SW 1271 (cell line): ENCODE measurements around the gene TUBB2B.
"Not testable (repeated sequence)": the region's sequence is repeated elsewhere in the genome, so short reads cannot be mapped to it uniquely, and the experiment has no call there.

Source experiments
- DNase-seq, 2 experiments: peaks; one replicate each; lab custom pipeline; 2025; lab: John Stamatoyannopoulos, UW

TUBB2B gene

DNA sequence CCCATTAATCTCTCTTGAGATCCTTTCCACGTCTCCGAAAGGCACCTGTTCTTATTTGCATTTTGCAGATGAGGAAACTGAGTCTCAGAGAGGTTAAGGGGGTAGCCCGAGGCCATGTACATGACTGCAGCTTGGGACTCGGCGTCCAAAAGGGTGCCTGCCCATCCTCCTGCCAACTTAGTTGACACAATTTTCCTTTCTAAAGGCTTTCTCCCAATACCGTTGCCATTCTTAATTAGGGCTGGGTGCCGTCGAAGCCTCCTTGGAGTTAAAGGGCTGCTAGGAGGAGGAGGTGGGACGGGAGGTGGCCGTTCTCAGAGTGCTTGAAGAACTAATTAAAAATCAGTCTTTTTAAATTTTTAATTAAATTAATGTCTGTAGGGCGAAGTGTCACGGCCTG is 30.7 kb upstream of the TUBB2B start:
- DNase-seq, result no peak

DNA sequence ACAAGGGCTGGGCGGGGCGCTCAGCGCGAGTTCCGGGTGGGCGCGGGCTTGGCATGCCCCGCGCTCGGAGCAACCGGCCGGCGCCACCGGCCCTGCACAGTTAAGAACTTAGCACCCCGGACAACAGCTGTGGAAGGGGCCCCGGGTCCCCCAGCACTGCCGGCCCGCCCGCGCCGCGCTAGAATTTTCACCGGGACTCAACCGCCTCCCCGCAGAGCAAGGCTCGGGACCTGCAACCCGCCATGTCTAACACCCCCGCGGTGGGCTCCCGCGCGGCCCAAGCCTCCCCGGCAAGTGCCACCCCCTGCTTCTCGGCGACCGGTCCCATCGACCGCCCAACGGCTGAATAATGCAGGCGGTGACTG is 26.1 kb upstream of the TUBB2B start:
- DNase-seq, result no peak

DNA sequence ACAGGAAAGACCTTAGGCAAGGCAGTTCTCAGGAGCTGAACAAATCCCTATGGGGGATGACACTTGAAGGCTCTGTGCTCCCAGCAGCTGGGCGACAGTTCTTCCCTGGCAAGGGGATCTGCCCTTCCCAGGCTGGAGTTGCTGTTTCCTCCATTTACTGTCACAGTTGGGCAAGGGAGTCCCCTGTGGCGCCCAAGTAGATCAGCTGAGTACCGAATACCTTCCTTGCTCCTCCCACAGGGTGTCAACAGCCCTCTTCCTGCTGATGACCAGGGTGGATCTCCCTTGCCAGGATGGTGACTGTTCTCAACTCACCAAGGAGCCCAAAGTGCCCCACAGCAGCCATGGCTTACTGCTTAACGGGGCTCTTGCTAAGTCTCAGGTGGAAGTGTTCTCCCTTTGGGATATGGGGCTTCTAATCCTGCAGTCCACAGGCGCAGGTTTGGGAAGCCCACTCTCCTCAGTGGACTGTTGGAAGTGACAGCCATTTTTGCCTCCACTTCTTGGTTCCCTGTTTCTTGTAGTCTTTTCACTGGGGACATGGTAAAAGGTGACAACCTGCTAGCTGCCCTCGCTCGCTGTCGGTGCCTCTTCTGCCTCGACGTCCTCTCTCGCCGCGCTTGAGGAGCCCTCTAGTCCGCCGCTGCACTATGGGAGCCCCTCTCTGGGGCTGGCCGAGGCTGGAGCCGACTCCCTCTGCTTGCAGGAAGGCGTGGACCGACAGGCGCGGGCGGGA is 25.6 kb upstream of the TUBB2B start:
- no peak for DNase-seq

DNA sequence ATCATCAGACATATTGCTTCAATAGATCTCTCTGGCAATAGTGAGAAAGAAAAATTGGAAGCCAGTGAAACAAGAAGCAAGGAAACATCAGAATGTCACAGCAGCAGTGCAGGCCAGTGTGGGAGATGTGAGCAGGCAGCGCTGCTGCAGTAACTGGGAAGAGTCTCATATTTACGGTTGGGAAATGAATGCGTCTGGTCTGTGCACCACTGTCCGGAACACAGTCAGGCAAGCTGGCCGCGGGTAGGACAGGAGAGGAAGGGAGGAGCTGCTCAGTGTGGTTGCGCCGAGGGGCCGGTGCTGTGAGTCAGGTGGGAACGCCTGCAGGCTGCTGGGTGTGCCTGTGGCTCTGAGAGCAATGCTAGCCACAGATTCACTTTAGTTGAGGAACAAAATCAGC is 24.9 kb upstream of the TUBB2B start:
- no peak for DNase-seq

DNA sequence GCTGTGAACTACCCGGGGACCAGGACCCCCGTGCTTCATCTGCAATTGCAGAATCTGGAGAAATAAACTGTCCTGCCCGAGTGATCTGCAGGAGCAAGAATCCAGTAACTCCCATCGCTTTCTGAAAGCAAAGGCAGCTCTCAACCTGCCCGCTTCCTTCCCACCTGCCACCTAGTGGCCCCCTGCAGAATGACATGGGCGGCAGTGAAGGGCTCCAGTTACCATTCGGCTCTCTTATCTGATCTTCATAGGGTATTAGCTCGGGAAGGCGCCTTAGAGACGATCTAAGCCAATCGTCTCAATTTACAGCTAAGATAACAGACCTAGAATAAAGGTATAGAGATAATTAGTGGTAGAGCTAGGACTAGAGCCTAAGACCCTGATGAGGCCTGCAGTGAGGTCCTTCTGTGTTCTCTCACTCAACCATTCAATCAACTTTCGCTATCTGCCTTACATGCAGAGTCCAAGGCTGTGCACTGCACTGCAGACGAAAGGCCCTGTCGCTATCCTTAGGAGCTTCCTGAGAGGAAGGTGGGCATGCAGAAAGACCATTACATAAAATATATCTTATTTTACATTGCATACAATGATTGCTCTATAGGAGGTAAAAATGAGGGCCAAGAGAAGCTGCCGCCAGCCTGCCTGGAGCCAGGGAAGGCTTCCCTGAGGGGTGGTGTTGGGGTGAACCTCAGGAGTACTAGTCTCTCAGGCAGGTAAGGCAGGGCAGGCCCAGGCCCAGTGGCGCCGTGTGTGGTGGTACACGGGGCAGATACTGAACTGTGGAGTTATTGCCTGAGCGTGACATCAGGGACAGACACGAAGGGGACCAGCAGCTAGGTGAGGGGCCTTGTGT is 24.2 kb upstream of the TUBB2B start:
- DNase-seq, result peak; percentile 41 to 84

DNA sequence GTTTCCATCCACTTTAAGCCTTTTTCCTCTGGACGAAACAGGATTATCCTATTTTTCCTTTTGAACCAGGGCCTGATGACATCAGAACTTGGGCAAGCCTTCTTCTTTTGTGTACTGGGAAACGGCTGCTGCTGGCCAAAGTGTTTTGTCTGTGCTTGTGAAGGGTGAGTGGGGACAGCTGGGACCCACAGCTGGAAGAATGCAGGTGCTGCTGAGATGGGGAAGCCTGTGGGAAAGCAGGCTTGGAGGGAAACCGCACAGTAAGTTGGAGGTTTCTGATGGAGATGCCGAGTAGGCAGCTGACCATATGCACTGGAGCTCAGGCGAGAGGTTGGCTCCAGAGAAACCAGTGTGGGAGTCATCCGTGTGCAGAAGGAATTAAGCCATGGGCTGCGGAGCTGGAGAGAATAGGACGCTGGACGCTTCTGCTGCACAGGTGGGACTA is 22.8 kb upstream of the TUBB2B start:
- DNase-seq, result no peak

DNA sequence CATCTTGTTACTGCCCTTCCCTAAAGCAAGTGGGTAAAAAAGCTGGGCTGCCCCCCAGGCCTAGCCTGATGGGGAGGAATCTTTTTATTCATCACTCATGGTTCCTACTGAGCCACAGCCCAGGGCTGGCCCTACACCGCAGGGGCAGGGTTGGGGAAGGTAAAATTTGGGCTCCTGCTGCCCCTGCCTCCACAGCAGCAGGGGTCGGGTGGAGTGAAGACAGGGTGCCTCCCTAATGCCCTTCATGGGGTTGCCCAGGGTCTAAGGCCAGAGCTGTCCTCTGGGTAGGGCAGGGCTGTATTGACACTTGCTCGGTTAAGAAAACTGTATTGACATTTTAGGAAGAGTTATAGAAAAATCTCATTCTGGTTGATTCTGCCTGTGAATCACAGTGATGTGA is 22.4 kb upstream of the TUBB2B start:
- no peak for DNase-seq

DNA sequence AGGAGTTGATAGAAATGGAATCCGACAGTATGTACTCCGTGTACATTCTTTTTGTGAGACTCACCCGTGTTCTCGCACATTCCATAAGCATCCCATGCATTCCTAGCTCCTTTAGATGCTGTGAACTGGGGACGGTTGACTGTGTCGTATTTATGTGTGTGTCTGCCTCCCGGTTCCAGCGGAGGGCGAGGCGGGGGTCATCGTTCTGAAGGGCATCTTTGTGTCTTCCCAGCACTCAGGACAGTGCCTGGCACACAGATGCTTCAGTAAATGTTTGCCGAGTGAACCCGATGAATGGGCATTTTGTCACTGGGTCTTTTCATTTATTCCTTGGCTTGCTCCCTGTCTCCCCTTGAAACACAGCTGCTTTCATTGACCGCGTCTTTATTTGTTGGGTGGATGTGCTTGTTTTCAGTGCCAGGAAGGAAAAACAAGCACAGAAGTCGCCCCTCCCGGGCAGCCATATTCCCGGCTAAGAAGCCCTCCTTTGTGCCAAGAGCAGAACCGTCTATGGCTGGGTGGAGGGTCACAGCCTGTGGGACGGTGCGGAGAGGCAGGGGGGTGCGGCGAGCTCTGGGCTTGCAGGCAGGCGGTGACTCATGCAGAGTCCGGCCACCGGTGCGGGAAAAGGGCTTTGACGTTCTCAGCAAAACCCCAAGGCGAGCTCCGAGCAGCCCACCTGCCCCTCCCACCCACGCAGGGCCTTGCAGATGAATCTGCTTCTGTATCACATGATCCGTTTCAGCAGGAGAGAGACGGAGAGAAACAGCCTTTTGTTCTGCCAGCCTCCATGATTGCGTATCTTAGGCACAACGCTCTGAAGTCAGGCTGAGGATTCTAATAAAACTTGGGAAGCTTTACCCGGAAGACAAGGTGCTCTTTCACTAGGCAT is 20.0 kb upstream of the TUBB2B start:
- DNase-seq, result peak in 1 of 2 experiments; percentile 16

DNA sequence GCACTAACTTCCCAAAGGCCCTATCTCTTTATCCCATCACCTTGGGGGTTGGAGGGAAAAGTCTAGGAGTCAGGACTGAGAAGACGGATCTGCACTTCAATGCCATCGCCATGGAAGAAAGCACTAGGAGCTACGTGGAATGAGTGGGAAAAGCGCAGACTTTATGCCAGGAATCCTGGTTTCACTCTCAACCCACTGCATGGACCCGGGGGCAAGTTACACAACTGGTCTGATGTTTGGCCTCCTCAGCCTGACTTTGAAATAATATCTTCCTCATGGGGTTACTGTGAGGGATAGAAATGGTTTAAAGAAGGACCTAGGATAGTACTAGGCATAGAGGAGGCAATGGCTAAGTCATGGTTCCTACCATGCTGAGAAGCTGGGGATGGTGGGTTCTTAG is 17.8 kb upstream of the TUBB2B start:
- no peak for DNase-seq

DNA sequence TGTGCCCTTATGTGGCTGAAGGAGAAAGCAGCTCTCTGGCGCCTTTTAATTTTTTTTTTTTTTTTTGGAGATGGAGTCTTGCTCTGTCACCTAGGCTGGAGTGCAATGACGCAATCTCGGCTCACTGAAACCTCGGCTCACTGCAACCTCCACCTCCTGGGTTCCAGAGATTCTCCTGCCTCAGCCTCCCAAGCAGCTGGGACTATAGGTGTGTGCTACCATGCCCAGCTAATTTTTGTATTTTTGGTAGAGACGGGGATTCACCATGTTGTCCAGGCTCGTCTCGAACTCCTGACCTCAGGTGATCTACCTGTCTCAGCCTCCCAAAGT is 17.3 kb upstream of the TUBB2B start:
- not testable (repeated sequence) for DNase-seq

DNA sequence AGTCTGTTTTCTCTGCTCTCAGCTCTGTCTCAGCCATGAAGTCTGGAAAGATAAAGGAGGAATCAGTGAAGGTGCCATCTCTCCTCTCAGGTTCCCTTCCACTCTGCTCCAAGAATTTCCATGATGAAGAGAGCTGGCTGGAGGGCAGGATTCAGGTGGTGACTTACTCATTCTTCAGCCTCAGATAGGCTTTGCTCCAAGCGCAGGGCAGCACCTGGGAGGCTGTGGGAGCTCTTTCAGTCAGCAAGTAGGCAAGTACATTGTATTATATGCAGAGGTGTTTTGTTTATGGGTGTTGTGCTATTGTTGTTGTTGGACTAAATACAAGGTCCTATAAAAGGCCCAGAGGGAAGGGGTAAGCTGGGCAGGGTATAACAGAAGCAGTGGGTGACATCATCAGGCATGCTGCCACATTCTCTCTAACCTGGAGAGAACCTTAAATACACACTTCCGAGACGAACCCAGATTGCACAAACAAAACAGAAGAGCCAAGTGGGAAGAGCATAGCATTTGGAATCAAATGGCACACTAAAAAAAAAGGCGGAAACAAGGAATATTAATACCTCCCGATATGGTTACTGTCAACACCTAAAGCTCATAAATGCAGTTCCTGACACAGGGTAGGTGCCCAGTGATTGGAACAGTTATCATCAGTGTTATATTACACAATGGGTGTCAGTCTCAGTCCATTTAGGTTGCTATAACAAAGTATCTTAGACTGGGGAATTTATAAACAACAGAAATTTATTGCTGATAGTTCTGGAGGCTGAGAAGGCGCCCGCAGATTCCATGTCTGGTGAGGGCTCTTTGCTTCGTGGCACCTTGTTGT is 16.8 kb upstream of the TUBB2B start:
- no peak for DNase-seq

DNA sequence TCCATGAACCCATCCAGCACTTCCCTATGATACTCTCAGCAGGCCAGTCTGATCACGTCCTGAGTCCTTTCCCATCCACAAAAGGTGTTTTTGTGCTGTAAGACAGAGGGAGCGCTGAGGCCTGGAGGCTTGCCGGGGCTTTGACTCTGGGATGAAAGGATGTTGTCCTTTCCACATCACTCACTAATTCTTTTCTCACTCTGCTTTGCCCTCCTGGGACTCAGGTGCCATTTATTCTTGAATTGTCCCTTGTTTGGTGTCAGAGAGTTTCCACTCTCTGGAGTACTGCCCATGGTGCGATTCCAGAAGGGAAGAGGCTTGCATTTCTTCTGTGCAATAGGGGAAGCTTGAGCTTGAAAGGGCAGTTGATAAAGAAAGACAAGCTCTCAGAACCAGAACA is 15.3 kb upstream of the TUBB2B start:
- DNase-seq, result no peak

DNA sequence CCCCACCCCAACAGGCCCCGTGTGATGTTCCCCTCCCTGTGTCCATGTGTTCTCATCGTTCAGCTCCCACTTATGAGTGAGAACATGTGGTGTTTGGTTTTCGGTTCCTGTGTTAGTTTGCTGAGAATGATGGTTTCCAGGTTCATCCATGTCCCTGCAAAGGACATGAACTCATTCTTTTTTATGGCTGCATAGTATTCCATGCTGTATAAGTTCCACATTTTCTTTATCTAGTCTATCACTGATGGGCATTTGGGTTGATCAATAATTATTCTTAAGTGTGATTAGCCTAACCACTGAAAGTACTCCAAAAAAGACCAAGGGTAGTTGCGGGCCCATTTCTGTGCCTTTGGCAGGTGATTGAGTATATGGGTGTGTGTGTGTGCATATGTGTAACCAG is 14.3 kb upstream of the TUBB2B start:
- not testable (repeated sequence) for DNase-seq

DNA sequence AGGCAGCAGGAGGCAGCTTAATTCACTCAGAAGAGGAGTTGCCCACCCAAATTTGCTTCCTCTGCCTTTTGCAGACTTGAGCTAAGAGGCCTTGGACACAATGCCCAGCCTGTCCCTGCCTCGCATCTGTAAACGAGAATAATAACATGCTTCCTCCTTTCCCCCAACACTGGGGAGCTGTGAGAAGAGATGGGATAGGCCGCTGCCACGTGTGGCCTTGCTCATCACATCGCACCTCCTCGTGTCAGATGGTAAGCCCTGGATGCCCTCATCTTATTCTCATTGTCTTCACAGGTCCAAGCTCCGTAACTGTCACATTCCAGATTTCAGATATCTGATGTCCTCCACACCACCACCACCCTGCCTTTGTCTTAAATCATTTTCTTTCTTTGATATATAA is 13.1 kb upstream of the TUBB2B start:
- DNase-seq, result no peak

DNA sequence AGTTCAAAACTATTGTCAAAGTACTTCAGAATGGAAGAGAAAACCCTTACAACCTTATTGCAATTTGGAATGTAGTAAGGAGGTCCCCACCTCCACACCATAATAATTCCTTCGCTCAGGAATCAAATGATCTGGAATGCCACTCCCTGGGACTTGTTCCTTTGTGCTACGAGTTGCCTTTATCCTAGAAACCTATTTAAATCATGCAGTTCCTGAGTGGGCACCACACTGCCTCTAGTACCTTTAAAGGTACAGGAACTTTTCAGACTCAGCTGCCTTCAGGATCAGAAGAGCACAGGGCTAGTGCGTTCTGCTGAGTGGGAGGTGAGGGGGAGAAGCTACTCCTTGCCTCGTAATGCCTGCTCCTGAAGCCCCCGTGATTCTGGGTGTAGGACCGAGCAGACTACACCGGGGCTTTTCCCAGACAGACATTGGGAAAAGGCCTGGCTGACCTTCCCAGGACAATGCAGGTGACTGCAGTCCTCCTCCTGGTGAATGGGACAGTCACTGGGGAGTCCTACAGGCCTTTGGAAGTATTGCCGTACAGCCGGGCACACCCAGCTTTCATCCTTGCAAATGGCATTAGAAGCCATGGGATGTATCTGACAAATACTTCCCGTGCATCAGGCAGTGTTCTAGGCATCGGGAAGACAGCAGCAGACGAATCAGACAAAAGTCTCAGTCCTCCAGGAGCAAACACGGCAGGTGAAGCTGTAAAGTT is 11.8 kb upstream of the TUBB2B start:
- DNase-seq, result no peak

DNA sequence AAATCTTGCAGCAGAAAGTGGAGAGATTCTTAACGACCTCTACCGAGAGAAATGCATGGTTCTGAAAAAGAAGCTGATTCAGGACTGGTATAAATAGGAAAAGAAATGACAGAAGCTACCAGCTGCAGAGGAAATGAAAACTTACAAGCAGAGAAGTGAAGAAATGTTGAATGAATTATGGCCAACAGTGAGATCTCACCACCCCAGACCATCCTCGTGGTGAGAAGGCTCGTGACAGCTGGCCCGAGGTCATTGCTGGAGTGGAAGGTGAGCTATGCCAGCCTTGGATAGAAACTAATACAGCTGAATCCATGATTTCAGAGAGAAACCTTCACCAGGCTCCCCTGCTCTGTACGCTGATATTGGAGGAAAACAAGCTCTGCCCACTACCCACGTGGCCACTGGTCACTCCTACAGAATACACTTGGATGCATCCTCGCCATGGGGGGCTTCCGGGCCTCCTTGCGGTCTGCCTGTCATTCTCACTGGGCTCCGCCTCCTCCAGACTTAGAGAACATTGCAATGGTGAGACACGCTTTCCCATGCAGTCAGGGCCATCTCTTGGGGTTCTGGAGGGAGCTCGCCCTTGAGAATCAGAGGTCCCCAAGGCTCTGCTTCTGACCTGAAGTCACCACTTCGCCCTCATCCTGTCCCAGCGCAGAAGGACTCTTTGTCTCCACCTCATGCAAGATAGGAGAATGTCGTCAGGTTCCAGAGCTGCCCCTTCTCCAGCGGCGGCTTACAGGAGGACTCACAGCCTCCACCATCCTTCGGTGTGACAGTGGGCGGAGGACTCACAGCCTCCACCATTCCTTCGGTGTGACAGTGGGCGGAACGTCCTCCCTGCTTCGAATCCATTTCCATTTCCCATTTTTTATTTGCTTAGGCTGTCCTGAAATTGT is 10.6 kb upstream of the TUBB2B start:
- DNase-seq, result no peak

DNA sequence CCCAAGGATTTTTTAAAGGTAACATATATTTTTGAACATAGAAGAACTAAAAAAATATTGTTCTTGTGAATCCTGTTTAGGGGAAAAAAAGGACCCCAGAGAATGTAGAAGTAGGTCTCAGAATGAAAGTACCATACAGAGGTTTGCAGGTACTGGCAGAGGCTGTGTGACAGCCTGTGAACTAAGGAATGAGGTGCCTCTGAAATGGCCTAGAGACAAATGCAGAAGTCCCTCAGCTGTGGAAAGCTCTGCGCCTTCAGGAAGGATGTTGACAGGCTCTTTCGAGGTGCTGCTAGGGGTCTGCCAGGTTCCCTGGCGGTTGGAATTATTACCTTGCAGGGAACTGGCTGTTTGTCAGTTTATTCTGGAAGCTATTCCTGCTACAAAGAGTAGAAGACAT is 8.6 kb upstream of the TUBB2B start:
- no peak for DNase-seq

DNA sequence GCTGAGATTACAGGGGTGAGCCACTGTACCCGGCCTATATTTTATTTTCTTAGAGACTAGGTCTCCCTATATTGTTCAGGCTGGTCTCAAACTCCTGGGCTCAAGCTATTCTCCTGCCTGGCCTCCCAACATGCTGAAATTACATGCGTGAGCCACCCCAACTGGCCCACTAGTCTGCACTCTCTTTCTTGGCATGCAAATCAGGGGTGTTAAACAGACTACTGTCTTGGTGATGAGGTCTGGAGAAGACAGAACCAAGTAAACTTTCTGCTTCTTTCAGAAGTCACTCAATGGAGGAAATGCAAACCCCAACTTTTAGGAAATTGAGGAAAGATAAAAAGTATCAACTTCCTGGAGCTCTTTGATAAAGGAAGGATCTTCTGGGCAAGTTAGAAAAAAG is 8.0 kb upstream of the TUBB2B start:
- no peak for DNase-seq

DNA sequence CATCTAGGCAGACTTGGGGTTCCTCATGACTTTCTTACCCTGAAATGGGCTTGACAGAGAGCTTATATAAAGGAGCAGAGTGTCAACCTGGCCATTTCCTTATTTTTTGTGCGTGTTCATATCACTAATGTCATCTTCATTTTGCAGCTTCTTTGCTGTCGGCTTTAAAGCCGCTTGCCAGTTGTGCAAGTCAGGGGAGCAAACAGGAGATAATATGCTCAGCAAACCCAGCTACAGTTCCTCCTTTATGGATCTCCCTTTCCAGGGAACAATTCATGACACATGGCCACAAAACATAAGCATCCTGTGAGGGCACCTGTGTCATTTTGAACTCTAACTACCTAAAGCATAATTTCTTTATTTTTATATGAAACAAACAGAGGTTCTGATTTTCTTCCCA is 6.5 kb upstream of the TUBB2B start:
- no peak for DNase-seq

DNA sequence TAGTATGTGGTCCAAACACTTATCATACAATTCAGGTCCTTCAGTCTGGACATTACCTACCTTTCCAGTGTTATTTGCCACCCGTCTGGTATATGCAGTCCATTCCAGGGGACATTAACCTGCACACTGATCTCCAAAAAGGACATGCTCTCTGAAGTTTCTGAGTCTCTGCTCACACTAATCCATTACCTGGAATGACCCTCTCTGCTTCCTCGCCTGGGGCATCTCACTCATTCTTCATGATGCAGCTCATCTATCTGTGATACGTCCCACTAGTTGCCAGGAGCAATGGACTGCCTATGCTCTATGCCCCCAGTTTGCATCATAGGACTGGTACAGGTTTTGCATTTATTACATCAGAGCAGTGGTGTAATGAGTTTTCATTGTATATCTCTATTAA is 5.9 kb upstream of the TUBB2B start:
- no peak for DNase-seq
